IMR-90 (cell line): ENCODE results near the gene NUCB1. TPM values are rescaled to one million over a fixed set of nuclear protein-coding genes. Genes with fewer than 3 reads are reported as not detected.

ENCODE experiments used
- ATAC-seq: fragments of 200-7000 bp; cut with Tn5 transposase; 2 replicates; pipeline ENCODE4 v1.9.1; 2020; ENCODE audit warnings: low read depth, mild to moderate bottlenecking, moderate library complexity
- BruUV-seq: library from RNA; stranded (reverse); fragments of 400-500 nt; replicated peaks from 2 replicates; lab custom pipeline; 2021; lab: Mats Ljungman, UMichigan
- CTCF ChIA-PET: fragments of 300-600 bp; formaldehyde crosslinking; extraction: SDS; loops from one replicate; lab custom pipeline; 2021; ENCODE audit warnings: antibody characterized with exemption; lab: Yijun Ruan, JAX
- POLR2A ChIA-PET: fragments of 300-600 bp; sonication (Branson Sonifier 250); formaldehyde crosslinking; loops from one replicate; lab custom pipeline; 2022; ENCODE audit warnings: antibody characterized with exemption; ENCODE audit not compliant: unreplicated experiment; lab: Charles Lee
- DNase-seq: peaks from one replicate; pipeline ENCODE4 v3.0.0; 2013
- H2AFZ ChIP-seq: replicated peaks from 2 replicates; pipeline ENCODE3; 2013; ENCODE audit warnings: low read length, mild to moderate bottlenecking; ENCODE audit not compliant: poor library complexity
- H2AK5ac ChIP-seq: 2 replicates; pipeline ENCODE4 v1.6.1; 2013; ENCODE audit warnings: low read depth, low read length, inconsistent platforms
- H2AK9ac ChIP-seq: replicated peaks from 2 replicates; pipeline ENCODE3; 2013; ENCODE audit warnings: mild to moderate bottlenecking, low read depth, low read length, moderate library complexity; ENCODE audit not compliant: poor library complexity
- H2BK120ac ChIP-seq: 2 replicates; pipeline ENCODE4 v1.6.1; 2013; ENCODE audit warnings: low read depth, low read length, inconsistent platforms
- H2BK15ac ChIP-seq: 3 replicates; pipeline ENCODE4 v1.6.1; 2013; ENCODE audit warnings: low read depth, low read length, inconsistent platforms
- H2BK20ac ChIP-seq: 2 replicates; pipeline ENCODE4 v1.6.1; 2013; ENCODE audit warnings: low read depth, mild to moderate bottlenecking, inconsistent platforms, low read length, moderate library complexity
- H2BK5ac ChIP-seq: 2 replicates; pipeline ENCODE4 v1.6.1; 2013; ENCODE audit warnings: mild to moderate bottlenecking, low read depth, low read length, inconsistent platforms; ENCODE audit not compliant: poor library complexity, severe bottlenecking
- H3K14ac ChIP-seq: replicated peaks from 2 replicates; pipeline ENCODE4 v1.6.1; 2013; ENCODE audit warnings: low read depth, low read length, inconsistent platforms
- H3K18ac ChIP-seq: 2 replicates; pipeline ENCODE4 v1.6.1; 2013; ENCODE audit warnings: low read depth, low read length, control low read depth
- H3K23ac ChIP-seq: 2 replicates; pipeline ENCODE4 v1.6.1; 2013; ENCODE audit warnings: low read depth, low read length, inconsistent platforms
- H3K27ac ChIP-seq: 2 replicates; pipeline ENCODE4 v1.5.1; 2013; ENCODE audit warnings: mild to moderate bottlenecking, control low read depth, low read length; ENCODE audit not compliant: insufficient read depth
- H3K27me3 ChIP-seq: 2 replicates; pipeline ENCODE4 v1.6.1; 2013; ENCODE audit warnings: low read length; ENCODE audit not compliant: control insufficient read depth, insufficient read depth
- H3K36me3 ChIP-seq: 2 replicates; pipeline ENCODE4 v1.6.1; 2013; ENCODE audit warnings: low read length, mixed read lengths; ENCODE audit not compliant: control insufficient read depth, insufficient read depth
- H3K4ac ChIP-seq: 2 replicates; pipeline ENCODE4 v1.6.1; 2013; ENCODE audit warnings: low read depth, low read length, inconsistent platforms
- H3K4me1 ChIP-seq: 2 replicates; pipeline ENCODE4 v1.6.1; 2013; ENCODE audit warnings: low read length, mixed read lengths; ENCODE audit not compliant: control insufficient read depth, insufficient read depth
- H3K4me2 ChIP-seq: 2 replicates; pipeline ENCODE4 v1.6.1; 2013; ENCODE audit warnings: low read depth, mild to moderate bottlenecking, control low read depth, low read length, moderate library complexity
- H3K4me3 ChIP-seq: 2 replicates; pipeline ENCODE4 v1.5.1; 2013; ENCODE audit warnings: low read depth, mild to moderate bottlenecking, control low read depth, low read length, moderate library complexity; ENCODE audit not compliant: insufficient read depth
- H3K56ac ChIP-seq: 2 replicates; pipeline ENCODE4 v1.6.1; 2013; ENCODE audit warnings: low read length, inconsistent platforms; ENCODE audit not compliant: insufficient read depth; ENCODE audit errors: extremely low read depth
- H3K79me1 ChIP-seq, 2 experiments: 2 replicates each; pipeline ENCODE4 v1.6.1; 2013; ENCODE audit warnings: low read length in 2 of 2, inconsistent platforms in 1 of 2, low read depth in 1 of 2
- H3K9ac ChIP-seq: 2 replicates; pipeline ENCODE4 v1.6.1; 2013; ENCODE audit warnings: low read depth, low read length, control low read depth
- H3K9me1 ChIP-seq: 2 replicates; pipeline ENCODE4 v1.6.1; 2013; ENCODE audit warnings: low read length, inconsistent platforms; ENCODE audit not compliant: insufficient read depth
- H3K9me3 ChIP-seq: 2 replicates; pipeline ENCODE4 v1.6.1; 2013; ENCODE audit warnings: low read length; ENCODE audit not compliant: control insufficient read depth, insufficient read depth
- H4K20me1 ChIP-seq: 2 replicates; pipeline ENCODE4 v1.6.1; 2013; ENCODE audit warnings: low read length, inconsistent platforms; ENCODE audit not compliant: insufficient read depth
- H4K5ac ChIP-seq: 2 replicates; pipeline ENCODE4 v1.6.1; 2013; ENCODE audit warnings: mild to moderate bottlenecking, low read depth, low read length, control low read depth
- H4K8ac ChIP-seq, 2 experiments: 2 replicates each; pipeline ENCODE4 v1.6.1; 2013; ENCODE audit warnings: low read depth in 2 of 2, low read length in 2 of 2, control low read depth in 1 of 2, inconsistent platforms in 1 of 2
- H4K91ac ChIP-seq: 2 replicates; pipeline ENCODE4 v1.6.1; 2013; ENCODE audit warnings: low read depth, low read length, inconsistent platforms; ENCODE audit not compliant: insufficient read depth
- CEBPB ChIP-seq: IDR thresholded peaks from 2 replicates; pipeline ENCODE4 v1.6.1; 2012; ENCODE audit warnings: low read depth, low read length, improper control_type of control experiment
- MAFK ChIP-seq: IDR thresholded peaks from 2 replicates; pipeline ENCODE4 v1.6.1; 2012; ENCODE audit warnings: low read depth, low read length, improper control_type of control experiment
- WGBS, 2 experiments: methylation state at CpG; one replicate each; pipeline versions ENCODE4 v1.1.5 to v1.1.7; 2013; ENCODE audit warnings: missing lambda C conversion rate in 2 of 2; ENCODE audit not compliant: insufficient read length in 1 of 2; ENCODE audit errors: extremely low coverage in 2 of 2; 5-methylcytosine and 5-hydroxymethylcytosine counted together
- dilution Hi-C: fragments of 300-500 bp; cut with HindIII; formaldehyde crosslinking; loops from one replicate; pipeline ENCODE4 v1.14.3; 2018; ENCODE audit warnings: low sequenced_read_pairs; ENCODE audit not compliant: unreplicated experiment
- in situ Hi-C: fragments of 300-500 bp; cut with MboI; formaldehyde crosslinking; loops from 3 replicates; pipeline ENCODE4 v1.14.3; 2019; ENCODE audit warnings: low sequenced_read_pairs, inconsistent platforms, mixed read lengths
- intact Hi-C: fragments of 100-400 bp; cut with micrococcal nuclease; formaldehyde crosslinking; loops from 2 replicates; pipeline ENCODE4 v1.10.0; 2022
- polyA plus RNA-seq, 3 experiments: library from polyadenylated mRNA; depleted of rRNA; stranded (reverse); fragments of >200 nt; gene quantifications; 2 replicates each; pipeline ENCODE4 v1.2.3, GENCODE V29; 2012; ENCODE audit warnings: low replicate concordance in 1 of 3
- total RNA-seq: library from RNA; depleted of rRNA; stranded (reverse); fragments of >200 nt; gene quantifications from 2 replicates; pipeline ENCODE4 v1.2.3, GENCODE V29; 2012

Gene NUCB1
- total and polyA plus RNA-seq, 2 of the 4 experiments (the other 2 are of a cell fraction): 37.3 to 253 TPM

DNA sequence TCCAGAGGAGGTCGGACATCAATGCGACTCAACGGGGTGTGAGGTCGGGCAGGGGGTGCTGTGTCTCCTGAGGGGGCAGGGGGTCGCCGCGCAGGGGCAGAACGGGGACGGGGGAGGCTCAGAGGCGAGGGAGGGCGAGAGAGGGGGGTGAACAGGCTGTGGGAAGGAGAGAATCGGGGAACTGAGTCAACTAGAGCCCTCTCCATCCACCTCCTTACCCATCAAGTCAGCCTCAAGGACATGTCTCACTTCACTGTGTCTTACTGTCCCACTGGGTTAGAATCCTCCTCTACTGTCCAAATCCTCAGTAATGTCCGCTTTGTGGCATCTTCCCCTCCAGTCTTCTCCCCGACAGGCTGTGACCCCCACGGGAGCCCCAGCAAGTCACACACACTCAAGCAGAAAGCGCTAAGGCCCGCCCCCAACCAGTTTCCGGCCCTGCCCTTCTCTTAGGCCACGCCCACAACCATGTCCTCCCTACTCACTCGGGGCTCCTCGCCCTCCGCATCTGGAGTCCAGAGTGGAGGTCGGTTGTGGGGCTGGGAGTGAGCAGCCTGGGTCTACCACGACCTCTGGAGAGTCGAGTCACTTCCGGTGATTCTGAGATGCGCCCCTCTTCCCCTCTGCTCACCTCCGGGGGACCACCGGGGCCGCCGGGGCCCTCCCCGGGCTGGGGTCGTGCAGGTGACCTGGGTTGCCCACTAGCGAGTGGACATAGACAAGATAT, 41.0 kb upstream of the NUCB1 start:
- Histone ChIP-seq H3K27ac (no peak overlapping the region), H3K56ac (no peak overlapping the region), H3K27me3 (no peaks in the 10 kb centered on the region), H3K9me3 (no peaks in the 10 kb centered on the region), H4K8ac (no peak overlapping the region), H3K23ac (no peak overlapping the region), H3K9ac (no peak overlapping the region), H2AK9ac (no peak overlapping the region), H2AFZ (peak overlapping the region; percentile 43), H2AK5ac (no peak overlapping the region; the same call in 1 of the 2 replicates), H3K18ac (no peak overlapping the region), H2BK15ac (no peak overlapping the region), H2BK120ac (no peak overlapping the region), H2BK5ac (no peak overlapping the region), H3K14ac (no peak overlapping the region), H4K5ac (no peak overlapping the region), H3K36me3 (peaks cover 32% of the 10 kb centered on the region), H3K79me1 (peaks cover 0 to 5% of the 10 kb centered on the region in 2 experiments; a peak in 2 of 4 replicates), H3K4me3 (no peak overlapping the region), H2BK20ac (no peak overlapping the region), H3K4me1 (no peaks in the 10 kb centered on the region), H4K91ac (no peak overlapping the region), H3K4ac (no peak overlapping the region), H3K9me1 (no peaks in the 10 kb centered on the region), H3K4me2 (no peak overlapping the region), H4K20me1 (no peaks in the 10 kb centered on the region)
- in situ Hi-C loops (no loop called here), dilution Hi-C loops (loop anchor here (10.0 kb wide), 1 partner anchor 54 kb away; no protein-coding TSS in a partner anchor), intact Hi-C loops (no loop called here)
- DNase-seq (no peak), ATAC-seq (no peak)
- BruUV-seq: no TSS peak
- 64% methylated on average over 6 of the region's 34 CpGs; no CpG with 5 or more reads in 1 of the 2 experiments for WGBS, 2 experiments
- CTCF ChIA-PET: no interaction called here
- POLR2A ChIA-PET: no interaction called here
- no peak for TF ChIP-seq CEBPB
- TF ChIP-seq MAFK: no peak
